ENCODE data around the gene GPC6. TPM values are rescaled to one million over a fixed set of nuclear protein-coding genes. Genes with fewer than 3 reads are reported as not detected.
"Not testable (repeated sequence)": the region's sequence is repeated elsewhere in the genome, so short reads cannot be mapped to it uniquely, and the experiment has no call there.

The GPC6 gene
- total RNA-seq, 2 donors from 2014 or later: 35.9 to 61.9 TPM

DNA sequence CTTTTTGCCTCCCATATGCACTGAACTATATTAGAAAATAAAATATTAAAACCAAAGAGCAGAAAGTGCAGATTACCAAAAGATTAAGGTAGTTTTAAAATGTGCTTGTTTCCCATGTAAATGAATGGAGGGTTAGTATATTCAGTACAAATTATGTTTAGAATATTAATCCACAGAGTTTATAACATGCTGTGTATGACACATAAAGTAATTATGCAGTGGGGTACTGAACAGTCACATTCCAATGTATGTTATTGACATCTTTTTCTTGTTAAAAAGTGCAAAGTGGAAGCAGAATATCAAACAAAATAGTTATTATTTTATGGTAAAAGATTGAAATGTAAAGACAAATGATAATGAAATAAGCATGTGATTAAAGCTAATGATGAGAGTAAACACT, 79.3 kb downstream of the GPC6 start:
- intact Hi-C loops (cut with DNase I): no loop called here
- DNase-seq (ENCODE audit: low spot score): no peak

DNA sequence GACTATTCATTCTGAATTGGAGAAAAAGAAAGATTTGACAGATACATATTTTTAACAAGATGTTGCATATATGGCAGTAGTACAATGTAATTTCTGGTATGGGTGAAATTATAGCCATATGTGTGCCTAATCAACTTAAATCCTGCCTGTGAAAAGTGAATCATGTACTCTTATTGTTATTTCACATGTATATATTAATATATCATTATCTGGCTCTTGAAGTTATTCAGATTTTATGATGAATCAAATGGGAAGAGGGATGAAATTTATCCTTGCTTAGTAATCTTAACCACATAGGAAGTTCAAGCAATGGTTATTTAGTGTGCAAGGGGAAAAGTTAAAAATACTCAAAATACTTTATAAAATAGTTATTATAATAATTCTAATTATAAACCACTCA, 80.5 kb downstream of the GPC6 start:
- DNase-seq (ENCODE audit: low spot score): no peak
- intact Hi-C loops (cut with DNase I): no loop called here

GRCh38 chr13:93307651-93308050, 81.0 kb downstream of the GPC6 start:
- intact Hi-C loops (cut with DNase I): no loop called here
- DNase-seq (ENCODE audit: low spot score): no peak

DNA sequence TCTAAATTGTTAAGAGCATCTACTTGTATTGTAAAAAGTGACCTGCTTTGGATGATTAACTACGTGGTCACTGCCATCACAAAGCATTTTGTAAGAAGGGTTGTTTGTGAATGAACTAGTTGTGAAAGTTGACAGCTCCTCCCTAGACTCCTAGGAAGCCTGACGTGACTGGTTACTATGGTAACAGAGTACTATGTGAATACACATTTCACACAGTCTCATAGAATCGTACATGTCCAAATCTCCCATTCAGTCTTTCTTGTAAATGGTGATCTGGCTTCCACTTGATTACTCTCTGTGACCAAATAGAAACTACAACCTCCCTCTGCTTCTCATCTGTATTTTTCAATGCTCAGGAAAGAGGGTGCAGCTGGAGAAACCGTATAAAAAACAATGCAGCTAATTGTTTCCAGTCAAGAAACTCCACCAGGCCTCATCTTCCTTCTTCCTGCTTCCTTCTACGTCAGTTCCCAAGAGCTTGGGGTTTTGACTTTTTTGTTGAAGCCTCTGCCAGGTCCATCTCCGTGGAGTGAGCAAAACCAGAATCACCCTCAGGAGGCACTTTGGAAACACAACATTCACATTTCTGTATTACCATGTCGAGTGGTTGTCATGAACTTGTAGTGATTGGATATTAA, 83.4 kb downstream of the GPC6 start:
- no peak for DNase-seq (ENCODE audit: low spot score)
- intact Hi-C loops (cut with DNase I): no loop called here

DNA sequence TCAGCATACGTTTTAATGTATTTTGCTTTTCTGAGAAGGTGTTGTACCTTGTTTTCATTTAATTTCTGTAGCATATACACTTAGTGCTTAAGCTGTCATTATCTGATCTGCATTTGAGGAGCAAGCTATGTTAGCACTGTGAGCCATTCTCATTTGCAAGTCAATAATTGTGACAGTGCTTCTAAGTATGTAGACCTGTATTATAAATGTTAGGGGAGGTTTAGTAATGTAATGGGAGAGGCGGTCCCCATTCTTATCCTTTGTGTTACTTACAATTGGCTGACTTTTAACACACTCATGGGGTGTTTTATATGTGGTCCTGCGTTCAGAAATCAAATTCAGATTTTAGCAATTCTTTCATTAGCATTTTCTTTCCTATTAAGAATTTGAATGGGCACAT, 90.2 kb downstream of the GPC6 start:
- intact Hi-C loops (cut with DNase I): no loop called here

GRCh38 chr13:93318534-93319254, 92.1 kb downstream of the GPC6 start:
- intact Hi-C loops (cut with DNase I): no loop called here
- DNase-seq (ENCODE audit: low spot score): no peak

More for the DNA sequence above, 90.2 kb downstream of the GPC6 start:
- no peak for DNase-seq (ENCODE audit: low spot score)

DNA sequence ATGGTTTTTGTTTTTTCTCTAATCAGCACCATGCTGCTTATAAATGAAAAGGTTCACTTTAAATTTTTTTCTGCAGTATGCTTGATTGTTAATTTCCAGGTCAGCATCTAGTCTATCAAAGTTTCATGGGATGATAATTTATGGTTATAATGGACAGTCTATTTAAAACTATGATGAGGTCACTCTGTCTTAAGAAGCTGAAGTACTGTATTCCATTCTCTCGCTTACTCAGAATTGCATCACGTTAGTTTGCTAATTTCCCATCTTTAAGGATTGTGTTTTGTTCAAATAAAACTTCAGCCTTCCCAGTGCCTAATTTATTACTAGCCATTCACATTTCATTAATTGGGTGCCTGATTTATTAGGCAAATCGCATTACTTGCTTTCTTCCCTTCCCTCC, 94.3 kb downstream of the GPC6 start:
- intact Hi-C loops (cut with DNase I): no loop called here
- no peak for DNase-seq (ENCODE audit: low spot score)

DNA sequence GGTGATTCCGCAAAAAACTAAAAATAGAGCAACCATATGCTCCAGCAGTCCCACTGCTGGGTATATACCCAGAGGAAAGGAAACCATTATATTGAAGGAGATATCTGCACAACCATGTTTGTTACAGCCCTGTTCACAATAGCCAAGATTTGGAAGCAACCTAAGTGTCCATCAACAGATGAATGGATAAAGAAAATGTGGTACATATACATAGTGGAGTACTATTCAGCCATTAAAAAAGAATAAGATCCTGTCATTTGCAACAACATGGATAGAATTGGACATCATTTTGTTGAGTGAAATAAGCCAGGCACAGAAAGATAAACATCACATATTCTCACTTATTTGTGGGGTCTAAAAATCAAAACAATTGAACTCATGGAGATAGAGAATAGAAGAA, 97.3 kb downstream of the GPC6 start:
- intact Hi-C loops (cut with DNase I); DNase-seq (ENCODE audit: low spot score): not testable (repeated sequence)

DNA sequence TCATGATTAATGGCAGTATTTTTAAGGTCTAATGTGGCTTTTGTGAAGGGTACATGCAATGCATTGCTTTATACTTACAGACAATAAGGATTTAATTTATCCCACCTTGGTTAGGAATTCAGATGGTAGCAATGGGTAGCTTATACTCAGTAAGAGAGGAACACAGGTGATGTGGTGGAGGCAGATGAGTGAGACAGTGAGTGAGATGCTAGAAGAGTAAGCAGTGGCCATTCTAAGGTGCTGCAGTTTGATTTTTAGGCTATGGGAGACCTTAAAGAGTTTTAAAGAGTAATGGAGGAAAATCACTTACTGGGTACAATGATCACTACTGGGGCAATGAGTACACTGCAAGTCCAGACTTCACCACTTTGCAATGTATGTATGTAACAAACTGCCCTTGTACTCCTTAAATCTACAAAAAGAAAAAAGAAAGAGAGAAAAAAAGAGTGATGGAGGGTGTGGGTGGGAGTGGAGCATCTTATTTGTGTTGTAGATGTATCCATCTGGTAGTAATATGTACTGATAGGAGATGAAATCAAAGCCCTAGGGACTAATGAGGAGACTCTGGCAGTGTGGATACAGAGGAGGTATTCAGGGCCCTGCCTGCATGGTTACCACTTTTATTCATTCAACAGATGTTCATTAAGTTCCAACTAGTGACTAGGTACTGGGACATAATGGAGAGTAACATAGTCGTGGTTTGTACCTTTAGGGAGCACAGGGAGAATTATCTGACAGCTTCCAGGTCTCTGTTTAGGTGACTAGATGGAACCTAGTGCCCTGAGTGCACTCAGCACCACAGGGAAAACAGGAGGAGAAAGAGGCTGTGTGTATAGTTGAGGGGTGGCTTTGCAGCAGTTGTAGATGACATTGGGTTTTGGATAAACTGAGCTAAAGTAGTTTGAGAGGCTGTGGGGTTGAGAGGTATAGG, 99.0 kb downstream of the GPC6 start:
- no peak for DNase-seq (ENCODE audit: low spot score)
- intact Hi-C loops (cut with DNase I): no loop called here

- intact Hi-C loops (cut with DNase I): no loop called here
- no peak for DNase-seq (ENCODE audit: low spot score)
These were observed 99.7 kb downstream of the GPC6 start for GRCh38 chr13:93326234-93326811.

GRCh38 chr13:93328943-93329342, 102.3 kb downstream of the GPC6 start:
- intact Hi-C loops (cut with DNase I): no loop called here

DNA sequence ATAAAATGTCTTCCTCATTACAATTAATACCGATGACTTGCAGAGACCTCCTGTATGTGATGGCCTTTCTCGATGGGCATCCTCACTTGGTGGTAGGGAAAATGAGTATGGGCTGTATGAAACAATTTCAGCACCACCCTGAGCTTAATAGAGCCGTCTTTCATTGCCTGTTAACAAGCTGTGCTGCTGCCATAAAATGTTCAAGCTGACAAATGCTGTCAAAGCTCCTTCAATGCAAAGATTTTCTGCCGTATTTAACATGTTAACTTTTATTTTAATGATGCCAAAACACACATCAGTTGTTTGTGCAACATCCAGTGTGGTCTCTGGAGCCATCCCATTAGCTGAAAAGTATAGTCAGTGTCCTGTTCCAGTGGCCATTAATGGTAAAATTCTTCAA, 110.1 kb downstream of the GPC6 start:
- DNase-seq (ENCODE audit: low spot score): no peak
- intact Hi-C loops (cut with DNase I): no loop called here

More at GRCh38 chr13:93328943-93329342, 102.3 kb downstream of the GPC6 start:
- DNase-seq (ENCODE audit: low spot score): no peak

GRCh38 chr13:93338030-93338429, 111.4 kb downstream of the GPC6 start:
- no peak for DNase-seq (ENCODE audit: low spot score)
- intact Hi-C loops (cut with DNase I): no loop called here

GRCh38 chr13:93338906-93339305, 112.3 kb downstream of the GPC6 start:
- no peak for DNase-seq (ENCODE audit: low spot score)
- intact Hi-C loops (cut with DNase I): no loop called here

DNA sequence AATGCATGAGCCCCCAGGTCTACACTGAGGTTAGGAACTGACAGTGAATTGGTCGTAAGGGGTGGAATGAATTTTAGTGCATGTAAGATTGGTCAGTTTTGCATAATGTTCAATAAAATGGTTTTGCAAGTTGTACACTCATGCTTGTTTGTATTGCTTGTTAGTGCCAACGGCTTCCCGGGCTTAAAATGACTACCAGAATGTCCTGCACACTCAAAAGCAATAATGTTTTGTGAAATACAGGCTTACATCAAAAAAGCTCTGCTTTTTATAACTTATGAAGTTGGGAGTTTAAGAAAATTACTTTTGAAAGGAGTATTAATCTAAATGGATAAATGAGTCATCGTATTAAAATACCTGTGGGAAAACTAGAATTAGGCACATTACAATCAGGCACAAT, 112.9 kb downstream of the GPC6 start:
- DNase-seq (ENCODE audit: low spot score): no peak
- intact Hi-C loops (cut with DNase I): no loop called here

GRCh38 chr13:93341517-93341916, 114.9 kb downstream of the GPC6 start:
- no peak for DNase-seq (ENCODE audit: low spot score)
- intact Hi-C loops (cut with DNase I): no loop called here

DNA sequence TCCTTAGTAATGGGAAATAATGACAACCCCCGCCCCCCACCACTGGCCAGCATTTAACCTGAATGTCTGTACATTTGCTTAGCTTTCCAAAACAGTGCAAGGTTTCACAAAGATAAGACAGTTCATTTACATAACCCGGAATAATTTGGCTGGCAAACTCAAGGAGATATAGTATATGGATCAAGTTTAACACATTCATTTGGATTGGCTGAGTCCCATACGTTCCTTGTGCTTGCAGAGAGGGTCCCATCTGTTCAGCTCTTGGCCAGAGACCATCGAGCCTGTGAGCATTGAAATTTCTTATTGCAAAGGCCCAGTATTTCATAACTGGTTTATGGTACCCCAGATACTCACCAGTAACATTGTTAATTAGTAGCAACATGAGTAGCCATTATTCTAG, 116.5 kb downstream of the GPC6 start:
- DNase-seq (ENCODE audit: low spot score): no peak
- intact Hi-C loops (cut with DNase I): no loop called here

DNA sequence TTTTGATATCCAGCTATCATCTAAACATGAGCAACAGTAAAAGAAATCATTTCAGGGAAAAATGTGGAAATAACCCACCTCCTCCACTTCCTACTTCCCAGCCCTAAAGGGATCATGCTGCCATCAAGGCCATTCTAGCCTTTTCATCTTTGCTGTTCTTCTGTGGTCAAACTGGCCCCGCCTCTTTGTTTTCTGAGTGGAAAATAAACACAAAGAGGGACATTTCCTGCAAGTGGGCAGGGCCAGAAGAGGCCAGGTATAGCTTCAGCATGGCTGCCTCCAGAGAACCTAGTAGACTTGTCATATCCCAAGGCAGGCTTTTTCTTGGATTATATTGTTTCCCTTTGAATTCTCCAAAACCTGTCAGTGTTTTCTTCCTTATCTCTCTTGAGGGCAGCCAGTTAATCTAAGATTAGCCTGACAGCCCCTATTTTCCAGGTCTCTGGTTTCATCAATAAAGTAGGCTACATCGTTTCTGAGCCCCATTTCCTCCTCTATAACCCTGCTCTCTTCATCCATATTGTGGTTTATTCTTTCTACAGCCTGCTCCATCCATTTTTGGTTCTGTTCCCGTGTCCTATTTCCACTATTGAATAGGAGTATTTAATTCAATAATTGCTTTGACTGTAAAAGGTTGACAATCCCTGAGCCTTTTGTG, 117.6 kb downstream of the GPC6 start:
- no peak for DNase-seq (ENCODE audit: low spot score)
- intact Hi-C loops (cut with DNase I): no loop called here

DNA sequence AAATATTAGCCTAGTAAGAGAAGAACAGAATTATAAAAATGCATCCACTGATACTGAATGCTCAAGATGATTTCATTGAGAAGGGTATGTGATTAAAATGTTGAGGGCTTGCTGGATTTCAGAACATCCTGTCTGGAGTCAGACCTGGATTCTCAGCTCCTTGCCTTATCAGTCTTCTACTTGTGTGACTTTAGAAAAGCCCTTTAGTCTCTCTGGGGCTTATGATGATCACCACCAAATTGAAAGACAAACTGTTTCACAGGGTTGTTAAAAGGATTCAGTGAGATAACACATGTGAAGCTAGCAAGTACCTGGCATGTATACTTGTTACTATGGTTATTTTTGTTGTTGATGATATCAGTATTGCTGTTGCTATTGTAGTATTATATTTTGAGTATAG, 118.4 kb downstream of the GPC6 start:
- intact Hi-C loops (cut with DNase I): no loop called here

More for the DNA sequence above, 118.4 kb downstream of the GPC6 start:
- DNase-seq (ENCODE audit: low spot score): no peak
